ENCODE results near the gene ARHGEF28.

DNA sequence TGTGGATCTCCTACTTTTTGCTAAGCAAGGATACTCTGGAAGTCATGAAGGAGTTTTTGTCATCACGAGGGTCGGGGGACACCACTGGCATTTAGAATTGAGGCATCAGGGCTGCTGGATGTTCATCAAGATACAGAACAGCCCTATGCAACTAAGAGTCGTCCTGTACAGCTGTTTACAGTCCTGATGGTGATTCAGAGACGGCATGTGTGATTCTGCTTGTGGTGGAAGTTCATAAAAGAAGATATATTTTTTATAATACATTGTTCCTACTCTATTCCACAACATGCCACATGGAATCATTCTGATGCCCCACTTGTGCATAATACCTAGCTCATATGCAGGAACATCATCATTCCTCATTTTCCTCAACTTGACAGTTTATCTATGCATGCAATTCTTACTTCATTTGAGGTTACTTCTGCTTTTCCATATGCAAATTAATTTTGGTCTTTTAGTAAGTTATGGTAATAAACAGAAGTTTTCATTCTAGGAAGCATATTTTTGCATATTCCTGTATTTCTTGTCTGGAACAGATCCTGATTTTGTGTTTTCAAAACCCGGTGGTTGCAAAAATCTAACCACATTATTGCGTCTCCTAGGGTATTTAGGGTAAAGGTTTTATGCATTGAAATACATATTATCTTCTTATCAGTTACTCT is 155.2 kb downstream of the ARHGEF28 start:
- TF ChIP-seq, protein P1, sequence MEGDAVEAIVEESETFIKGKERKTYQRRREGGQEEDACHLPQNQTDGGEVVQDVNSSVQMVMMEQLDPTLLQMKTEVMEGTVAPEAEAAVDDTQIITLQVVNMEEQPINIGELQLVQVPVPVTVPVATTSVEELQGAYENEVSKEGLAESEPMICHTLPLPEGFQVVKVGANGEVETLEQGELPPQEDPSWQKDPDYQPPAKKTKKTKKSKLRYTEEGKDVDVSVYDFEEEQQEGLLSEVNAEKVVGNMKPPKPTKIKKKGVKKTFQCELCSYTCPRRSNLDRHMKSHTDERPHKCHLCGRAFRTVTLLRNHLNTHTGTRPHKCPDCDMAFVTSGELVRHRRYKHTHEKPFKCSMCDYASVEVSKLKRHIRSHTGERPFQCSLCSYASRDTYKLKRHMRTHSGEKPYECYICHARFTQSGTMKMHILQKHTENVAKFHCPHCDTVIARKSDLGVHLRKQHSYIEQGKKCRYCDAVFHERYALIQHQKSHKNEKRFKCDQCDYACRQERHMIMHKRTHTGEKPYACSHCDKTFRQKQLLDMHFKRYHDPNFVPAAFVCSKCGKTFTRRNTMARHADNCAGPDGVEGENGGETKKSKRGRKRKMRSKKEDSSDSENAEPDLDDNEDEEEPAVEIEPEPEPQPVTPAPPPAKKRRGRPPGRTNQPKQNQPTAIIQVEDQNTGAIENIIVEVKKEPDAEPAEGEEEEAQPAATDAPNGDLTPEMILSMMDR (IDR thresholded peaks at IDR 0.05): no peak
- TF ChIP-seq POLR2A (IDR thresholded peaks at IDR 0.05) (no peak), POLR2AphosphoS5 (IDR thresholded peaks at IDR 0.05) (no peak)
